HG03575 (cell line): Measurements from ENCODE around the gene HOXC10.

Source experiments
- ATAC-seq: cut with Tn5 transposase; IDR thresholded peaks from one replicate; pipeline ENCODE4 v1.9.1; 2021; ENCODE audit not compliant: unreplicated experiment, insufficient number of reproducible peaks, low FRiP score; ENCODE audit errors: extremely low read depth

The HOXC10 gene

DNA sequence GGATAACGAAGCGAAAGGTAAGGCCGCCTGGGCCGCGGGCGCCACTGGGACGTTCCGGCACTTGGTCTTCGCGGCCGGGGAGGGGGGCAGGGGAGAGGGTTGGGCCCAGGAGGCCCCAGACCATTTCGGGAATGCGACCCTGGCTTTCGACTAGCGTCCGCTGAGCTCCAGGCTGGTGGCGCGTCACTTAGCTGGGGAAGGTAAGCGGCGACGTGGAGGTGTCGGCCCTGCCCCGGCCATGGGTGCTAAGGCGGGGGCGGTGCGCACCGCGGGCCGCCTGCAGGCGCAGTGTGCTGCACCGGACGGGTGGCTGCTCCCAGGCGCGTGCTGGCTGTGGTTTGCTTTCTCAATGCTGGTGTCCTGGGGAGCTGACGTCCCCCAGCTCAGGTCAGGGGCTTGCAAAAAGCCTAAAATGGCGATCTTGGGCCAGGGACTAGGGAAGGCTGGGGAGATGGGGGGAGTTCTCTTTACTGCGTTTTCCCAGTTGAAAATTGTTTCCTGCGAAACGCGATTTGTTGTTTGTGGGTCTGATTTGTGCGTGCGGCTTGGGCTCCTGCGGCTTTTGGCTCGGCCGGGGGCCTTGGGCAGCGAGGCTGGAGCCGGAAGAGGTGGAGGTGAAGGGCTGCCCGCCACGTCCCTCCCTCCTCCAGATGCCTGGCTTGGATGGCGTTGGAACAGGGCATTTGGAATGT, 1.2 kb downstream of the HOXC10 start:
- no peak for ATAC-seq

DNA sequence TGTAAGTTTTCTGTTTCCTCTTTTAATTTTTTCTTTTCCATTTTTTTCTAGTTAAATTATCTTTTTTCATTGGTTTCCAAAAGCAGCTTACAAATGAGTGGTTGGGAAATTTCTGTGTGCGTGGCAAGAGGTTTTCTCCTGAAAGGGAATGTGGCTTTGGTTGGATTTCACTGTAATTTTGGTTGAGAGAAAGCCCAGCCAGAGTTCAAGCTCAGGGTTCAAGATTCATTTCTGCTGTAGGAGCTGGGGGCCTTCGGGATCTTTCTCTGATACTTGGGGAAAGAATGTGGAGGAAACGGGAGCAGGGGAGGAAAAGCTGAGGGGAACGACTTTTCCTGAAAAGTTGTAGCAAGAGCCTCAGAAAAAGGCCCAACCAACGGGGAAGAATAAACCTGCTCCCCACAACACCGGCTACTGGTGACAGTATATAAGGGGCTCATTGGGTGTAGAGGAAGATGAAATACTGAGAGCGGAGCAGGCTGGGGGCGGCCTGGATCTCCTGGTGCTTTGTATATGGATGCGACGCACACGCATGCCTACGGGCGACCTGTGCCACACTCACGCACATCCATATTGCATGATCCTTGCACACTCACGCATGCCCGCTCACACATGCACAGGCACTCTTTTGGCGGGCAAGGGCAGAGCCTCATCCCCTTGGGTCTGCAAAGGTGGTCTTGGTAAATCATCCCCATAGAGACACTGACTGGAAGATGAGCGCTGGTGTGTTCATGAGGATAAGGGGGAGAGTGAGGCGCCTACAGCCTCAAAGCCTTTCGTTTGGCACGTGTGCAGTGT, 1.9 kb downstream of the HOXC10 start:
- ATAC-seq: no peak

DNA sequence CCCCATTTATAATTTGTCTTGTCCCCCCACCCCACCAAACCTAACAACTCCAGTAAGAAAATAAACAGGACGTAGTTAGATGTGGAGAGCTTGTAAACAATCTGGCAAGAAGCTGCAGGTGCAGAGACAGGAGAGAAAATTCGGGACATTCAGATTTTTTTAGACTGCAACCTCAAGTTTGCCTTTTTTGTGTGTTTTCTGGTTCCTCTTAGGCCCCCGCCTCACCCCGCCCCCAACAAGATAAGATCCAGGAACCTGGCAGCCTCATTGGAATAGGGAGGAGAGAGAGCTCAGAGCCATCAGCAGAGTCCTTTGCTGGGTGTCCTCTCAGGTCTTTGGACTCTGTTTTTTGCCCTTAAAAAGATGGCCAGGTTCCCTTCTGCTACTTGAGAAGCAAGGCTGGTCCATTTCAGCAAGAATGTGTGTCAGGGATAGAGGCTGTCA, 2.9 kb downstream of the HOXC10 start:
- ATAC-seq: no peak

DNA sequence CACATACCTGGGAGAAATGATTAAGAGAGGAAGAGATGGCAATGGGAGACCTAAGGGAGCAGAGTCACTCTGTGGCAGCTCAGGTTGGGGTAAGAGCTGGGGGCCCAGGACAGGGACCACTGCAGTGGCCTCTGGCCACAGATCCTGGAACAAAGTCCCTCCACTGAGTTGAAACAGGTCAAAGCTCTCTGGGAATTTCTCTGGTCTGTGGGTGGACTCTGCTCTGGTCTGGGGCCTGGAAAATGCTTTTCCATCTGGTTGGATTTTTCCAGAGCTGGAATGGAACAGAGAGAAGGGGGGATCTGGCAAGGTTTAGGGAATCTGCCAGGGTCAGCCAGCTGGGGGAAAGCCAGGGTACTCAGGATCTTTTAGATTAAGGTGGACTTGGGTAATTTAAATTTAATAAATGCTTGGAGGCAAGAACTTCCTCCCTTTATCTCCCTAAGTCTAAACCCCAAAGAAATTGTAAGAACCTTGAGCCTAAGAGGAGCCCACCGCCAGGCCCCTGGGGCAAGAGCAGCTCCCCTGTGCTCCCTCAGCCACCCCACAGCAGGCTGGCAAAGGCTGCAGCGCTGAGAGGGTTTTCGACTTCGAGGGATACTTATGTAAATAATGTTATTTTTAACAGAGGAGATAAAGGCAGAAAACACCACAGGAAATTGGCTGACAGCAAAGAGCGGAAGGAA, 3.7 kb downstream of the HOXC10 start:
- no peak for ATAC-seq

DNA sequence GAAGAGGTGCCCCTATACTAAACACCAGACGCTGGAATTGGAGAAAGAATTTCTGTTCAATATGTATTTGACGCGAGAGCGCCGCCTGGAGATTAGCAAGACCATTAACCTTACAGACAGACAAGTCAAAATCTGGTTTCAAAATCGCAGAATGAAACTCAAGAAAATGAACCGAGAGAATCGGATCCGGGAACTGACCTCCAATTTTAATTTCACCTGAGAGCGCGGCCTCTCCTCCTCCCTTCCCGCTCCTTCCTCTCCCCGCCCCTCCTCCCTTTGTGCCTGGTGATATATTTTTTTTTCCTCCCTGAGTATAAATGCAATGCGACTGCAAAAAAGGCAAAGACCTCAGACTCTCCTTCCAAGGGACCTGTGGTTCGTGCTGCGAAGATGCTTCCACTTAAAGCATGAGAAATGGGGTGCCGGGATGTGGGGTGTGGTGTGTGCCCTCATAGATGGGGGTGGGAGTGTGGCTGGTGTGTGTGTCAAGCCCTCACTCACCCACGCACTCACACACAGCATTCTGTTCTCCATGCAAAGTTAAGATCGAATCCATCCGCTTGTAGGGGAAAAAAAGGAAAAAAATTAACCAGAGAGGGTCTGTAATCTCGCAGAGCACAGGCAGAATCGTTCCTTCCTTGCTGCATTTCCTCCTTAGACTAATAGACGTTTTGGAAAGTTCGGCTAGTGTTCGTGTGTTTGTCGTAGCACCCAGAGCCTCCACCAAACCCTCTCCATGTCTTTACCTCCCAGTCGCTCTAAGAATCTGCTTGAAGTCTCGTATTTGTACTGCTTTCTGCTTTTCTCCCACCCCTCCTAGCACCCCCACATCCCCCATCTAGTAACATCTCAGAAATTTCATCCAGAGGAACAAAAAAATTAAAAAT, 4.5 kb downstream of the HOXC10 start:
- ATAC-seq: no peak

DNA sequence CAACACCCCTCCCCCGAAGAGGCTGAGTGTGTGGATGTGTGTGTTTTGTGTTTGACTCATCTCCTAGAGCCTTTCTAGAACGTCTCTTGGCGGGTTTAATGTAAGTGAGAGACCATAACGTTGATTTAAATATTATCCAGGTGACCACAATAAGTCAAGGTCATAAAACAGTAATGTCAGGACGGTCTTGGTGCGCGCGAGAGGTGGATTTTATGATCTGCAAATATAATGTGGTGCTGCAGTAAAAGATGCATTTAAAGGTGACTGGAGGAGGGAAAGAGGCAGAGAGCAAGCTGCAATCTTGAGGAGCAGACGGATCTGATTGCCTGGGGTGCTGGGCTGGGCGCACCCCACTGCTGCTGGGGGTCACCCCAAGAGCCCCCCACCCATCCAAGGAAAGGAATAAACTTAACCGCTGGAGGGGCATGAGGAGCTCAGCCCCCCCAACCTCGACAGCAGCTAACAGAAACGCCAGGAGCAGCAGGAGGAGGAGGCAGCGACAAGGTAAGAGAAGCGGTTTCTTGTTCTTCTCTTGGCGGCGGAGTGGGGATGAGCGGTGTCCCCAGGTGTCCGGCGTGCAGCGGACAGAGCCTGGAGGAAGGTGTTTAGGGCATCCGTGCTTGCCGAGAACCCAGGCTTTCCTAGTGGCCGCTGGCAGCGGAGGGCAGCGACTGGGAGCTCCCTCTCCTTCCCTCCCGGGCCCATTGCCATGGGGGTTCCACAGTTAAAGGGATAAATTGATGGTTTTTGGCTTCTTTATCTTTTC, 5.5 kb downstream of the HOXC10 start:
- ATAC-seq: no peak

DNA sequence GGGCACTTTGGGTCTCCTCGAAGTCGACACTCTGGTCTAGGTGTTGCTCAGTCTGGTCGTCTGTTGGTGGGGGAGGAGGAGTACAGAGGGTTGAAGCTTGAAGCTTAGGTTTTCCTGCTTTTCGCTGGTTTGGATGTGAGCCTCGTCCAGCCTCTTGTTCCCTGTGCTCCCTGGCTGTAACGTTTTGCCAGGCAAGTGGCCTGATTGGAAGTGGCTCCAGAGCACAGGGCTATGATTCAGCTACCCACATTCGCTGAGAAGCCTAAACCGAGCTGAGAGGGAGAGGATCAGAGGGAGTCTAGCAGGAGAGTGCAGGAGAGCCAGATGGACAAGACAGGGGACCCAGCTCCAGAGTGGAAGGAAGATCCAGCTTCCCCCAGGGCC, 6.1 kb downstream of the HOXC10 start:
- ATAC-seq: no peak

DNA sequence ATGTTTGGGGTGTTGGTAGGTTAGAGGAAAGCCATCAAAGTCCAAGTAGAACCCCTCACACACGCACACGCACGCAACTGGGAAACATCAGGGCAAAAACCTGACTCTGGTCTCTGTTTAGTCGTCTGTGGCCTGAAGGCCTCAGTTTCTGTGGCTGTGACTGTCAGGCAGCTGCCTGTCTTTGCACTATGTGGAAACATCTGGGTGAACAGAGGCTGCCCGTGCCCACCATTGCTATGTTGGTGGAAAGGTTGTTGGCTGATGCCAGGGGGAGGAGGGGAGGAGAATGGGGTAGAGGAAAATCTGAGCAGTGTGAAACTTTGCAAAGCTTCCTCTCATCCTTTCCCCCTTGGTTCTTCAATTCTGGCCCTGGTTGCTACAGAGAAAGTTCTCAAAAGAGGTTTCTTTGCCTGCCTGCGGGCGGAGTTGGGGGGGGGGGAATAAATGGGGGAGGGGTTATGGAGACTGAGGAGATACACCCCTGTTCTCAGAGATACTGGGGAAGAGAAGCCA, 7.5 kb downstream of the HOXC10 start:
- no peak for ATAC-seq

DNA sequence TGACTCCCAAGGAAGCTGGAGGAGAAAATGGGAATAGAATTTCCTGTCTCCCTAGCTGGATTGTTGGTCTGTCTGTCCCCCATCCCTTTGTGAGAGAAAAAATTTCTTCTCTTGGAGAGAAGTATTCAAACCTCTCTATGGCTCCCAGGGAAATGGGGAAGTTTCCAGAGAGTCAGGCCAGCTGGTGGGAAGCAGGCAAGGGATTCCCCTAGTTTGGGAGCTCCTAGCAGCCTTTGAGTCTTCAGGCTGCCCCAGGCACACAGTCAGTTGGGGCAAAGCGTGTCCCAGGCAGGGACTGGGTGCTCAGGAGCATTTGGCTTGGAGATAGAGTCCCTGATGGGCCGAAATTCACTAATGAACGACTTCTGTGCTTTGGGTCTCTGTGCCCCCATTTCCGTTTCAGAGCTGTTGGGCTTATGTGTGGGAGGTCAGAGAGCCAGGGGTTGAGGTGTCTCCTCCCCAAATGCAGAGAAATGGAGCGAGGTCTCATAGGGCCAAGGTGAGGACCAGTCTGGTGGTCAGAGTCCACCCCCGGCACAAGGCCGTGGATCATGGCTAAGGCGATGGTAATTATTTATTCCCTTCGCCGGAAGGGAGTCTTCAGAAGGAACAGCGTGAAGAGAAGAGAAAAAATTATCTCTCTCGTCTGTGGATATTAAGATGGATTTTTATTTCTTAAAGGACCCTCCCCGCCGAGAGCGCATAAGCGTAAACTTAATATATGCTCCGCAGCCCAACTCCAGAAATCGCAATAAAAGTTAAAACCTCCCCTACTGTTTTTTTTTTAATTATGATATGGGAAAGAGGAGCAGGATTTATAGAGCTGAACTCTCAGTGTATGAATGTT, 8.4 kb downstream of the HOXC10 start:
- ATAC-seq: no peak

DNA sequence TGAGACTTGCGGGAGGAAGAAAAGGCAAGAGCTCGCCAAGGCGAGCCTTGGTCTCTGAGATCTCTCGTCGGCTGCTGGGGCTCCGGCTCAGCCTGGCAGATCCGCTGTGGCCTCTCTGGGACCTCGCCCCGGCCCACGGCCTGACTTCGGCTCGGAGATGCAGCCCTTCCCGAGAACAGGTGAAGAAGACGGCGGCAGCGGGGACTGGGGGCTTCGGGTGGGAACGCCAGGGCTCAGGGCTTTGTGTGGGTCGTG, 9.0 kb downstream of the HOXC10 start:
- no peak for ATAC-seq

DNA sequence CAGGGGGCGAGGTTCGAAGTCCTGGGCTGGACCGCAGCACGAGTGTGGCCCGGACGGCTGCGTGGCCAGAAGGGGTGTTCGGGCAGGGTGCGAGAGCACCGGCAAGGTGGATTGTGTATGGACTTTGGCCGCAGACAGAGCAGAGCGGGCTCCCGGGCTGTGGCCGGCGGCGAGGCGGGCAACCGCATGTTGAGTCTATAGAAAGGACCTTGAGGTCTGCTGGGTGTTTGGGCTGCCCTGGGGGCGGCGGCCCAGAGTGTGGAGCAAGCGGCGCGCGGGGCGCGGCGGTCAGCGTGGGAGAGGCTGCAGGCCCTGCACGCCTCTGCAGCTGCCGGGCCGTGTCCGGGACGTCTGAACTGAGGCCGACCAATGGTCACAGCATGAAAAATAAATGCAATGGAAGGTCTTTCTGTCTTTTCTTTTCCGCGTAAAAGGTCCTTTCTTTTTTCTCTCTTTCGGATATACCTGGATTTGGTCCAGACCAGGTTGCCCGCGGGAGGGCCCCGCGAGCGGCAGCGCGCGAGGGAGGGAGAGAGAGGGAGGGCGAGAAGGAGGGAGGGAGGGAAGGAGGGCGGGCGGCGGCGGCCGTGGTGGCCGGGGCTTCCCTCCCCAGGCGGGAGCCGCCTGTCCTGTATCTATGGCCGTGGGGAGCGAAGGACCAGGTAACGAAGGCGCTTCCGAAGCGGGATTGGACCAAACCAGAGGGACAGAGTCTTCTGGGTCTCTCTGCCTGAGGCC, 9.5 kb downstream of the HOXC10 start:
- no peak for ATAC-seq

DNA sequence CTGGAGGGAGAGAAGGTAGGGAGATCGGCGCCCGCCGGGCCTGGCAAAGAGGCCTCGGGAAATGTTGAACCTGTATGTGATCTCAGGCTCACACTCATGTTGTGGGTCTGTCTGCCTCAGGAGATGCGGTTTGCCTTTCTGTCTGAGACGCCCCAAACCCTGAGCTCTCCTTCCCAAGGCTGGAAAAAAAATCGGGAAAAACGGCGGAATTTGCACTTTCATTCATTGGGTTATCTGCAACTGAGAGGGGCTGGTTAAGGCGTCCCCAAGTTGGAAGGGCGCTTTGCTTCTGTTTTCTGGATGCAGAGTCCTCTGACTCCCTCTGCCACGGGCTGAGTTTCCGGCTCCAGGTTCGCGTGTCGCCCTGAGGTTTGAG, 10.0 kb downstream of the HOXC10 start:
- no peak for ATAC-seq

DNA sequence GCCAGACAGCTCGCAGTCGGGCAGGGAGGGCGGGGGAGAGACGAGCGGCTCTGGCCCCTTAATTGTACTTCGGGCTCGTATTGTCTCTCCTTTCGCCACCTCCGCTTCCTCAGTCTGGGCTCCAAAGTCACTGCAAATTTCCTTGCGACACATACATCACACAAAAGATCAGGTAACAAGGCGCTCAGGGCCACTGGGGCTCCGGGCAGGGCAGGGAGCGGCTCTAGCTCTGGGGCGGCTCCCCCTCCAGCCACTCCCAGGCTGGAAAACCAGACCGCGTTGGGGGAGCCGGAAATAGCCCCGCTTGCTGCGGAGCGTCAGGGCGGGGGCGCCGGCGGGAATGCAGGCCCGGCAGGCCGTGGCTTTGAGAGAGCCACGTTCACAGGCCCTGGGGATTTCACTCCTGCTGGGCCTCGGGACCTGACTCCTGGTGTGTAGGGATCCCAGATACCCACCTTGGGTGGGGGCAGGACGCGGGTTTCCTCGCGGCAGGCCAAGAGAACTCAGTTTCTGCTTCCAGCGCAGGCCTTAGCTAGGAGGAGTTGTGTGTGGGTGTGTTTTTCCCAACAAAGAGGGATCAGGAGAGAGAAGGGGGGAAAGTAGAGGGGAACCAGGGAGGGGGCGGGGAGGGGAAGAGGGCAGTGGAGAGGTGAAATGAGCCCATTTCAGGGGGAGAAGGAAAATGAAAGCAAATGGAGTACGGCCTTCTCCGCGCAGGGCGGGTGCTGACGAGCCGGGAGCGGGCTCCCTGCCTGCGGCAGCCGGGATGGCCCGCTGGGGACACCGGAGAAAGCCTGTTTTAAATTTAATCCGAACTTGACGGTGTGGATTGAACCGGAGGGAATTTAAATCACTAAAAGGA, 10.7 kb downstream of the HOXC10 start:
- ATAC-seq: no peak

DNA sequence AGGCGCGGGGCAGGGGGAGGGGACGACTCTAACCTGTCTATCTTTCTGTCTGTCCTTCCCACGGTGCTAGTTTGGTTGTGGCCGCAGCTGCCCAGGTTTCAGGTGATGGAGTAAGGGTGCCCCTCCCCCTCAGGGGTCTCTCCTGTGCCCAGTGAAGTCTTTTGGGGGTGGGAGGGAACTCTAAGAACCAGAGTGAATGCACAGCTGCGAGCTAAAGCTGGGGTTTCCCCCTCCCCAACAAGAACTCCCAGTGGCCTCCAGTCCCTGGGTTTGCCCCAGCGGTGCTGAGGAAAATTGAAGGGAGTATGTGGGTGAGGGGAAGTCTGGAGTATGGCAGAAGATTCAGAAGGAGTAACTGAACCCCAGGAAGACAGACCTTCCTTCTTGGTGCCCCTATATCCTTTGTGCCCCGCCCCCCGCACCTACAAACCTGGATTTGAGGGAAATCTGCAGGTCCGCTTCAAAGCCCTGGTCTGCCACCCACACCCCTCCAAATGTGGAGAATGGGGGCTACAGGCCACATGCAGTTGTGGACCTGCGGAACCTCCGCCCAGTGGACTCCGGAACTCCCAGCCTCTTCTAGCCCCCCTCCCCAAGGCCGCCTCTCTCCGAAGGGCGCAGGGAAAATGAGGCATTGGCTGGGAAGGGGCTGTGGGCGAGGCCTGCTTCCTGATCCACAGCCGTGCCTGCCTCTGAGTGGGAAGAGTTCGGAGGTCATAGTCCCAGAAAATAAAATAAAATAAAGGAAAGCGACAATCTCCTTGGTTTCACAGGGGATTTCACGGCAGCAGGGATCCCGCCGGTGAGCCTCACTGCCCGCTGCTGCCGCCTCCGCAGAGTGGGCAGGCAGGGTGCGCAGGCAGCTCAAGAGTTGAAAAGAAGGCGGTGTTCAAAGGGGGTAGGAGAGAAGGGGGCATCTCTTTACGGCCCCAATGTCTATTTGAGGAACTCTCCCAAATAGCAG, 11.6 kb downstream of the HOXC10 start:
- ATAC-seq: no peak
